ENCODE results near the gene SV2A.

The SV2A gene

DNA sequence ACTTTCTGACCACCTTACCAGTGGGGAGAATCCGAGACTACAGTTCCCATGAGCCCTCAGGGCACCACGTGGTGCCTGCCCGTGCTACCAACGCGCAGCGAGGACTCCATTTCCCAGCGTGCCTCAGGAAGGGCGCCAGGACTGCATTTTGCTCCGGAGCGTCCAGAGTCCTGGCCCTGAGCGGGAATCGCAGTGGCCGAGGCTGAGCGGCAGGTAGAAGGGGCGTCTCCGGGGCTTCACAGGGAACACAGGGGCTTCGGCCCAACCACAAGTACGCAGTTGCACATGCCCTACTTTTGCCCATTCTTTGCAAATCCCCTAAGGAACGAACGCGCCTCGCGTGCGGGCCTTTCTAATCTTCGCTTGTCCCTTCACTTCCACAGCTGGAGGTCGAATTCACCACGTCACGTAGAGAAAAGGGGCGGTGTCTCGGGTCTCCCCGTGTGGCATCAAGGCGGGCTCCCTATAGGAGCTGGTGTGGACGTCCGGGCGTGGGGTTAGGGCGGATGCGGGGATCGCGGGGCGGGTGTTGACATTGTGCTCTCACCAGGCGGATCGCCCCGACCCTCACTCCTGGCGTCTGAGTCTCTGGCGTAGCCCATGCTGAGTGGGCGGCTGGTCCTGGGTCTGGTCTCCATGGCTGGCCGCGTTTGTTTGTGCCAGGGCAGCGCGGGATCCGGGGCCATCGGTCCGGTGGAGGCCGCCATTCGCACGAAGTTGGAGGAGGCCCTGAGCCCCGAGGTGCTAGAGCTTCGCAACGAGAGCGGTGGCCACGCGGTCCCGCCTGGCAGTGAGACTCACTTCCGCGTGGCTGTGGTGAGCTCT, 18.0 kb downstream of the SV2A start, which contains the start of gene BOLA1 (continued):
- TF ChIP-seq, protein P1, sequence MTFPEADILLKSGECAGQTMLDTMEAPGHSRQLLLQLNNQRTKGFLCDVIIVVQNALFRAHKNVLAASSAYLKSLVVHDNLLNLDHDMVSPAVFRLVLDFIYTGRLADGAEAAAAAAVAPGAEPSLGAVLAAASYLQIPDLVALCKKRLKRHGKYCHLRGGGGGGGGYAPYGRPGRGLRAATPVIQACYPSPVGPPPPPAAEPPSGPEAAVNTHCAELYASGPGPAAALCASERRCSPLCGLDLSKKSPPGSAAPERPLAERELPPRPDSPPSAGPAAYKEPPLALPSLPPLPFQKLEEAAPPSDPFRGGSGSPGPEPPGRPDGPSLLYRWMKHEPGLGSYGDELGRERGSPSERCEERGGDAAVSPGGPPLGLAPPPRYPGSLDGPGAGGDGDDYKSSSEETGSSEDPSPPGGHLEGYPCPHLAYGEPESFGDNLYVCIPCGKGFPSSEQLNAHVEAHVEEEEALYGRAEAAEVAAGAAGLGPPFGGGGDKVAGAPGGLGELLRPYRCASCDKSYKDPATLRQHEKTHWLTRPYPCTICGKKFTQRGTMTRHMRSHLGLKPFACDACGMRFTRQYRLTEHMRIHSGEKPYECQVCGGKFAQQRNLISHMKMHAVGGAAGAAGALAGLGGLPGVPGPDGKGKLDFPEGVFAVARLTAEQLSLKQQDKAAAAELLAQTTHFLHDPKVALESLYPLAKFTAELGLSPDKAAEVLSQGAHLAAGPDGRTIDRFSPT (tag by site-specific recombination; IDR thresholded peaks at IDR 0.05): no peak
- TF ChIP-seq ZBTB8A (tag by site-specific recombination; IDR thresholded peaks at IDR 0.05) (peak; percentile 71), ZFP3 (tag by site-specific recombination; IDR thresholded peaks at IDR 0.05; ENCODE audit: low read depth) (no peak), KLF9 (tag by site-specific recombination; IDR thresholded peaks at IDR 0.05; ENCODE audit: low read depth) (peak; percentile 64), ZBTB1 (tag by site-specific recombination; IDR thresholded peaks at IDR 0.05) (no peak), ZNF354C (tag by site-specific recombination; IDR thresholded peaks at IDR 0.05; ENCODE audit: borderline replicate concordance, low read depth) (no peak), ZNF146 (tag by site-specific recombination; IDR thresholded peaks at IDR 0.05) (no peak), ZBTB21 (tag by site-specific recombination; IDR thresholded peaks at IDR 0.05) (peak; percentile 78), SCRT2 (tag by site-specific recombination; IDR thresholded peaks at IDR 0.05) (peak; percentile 38; the same call in 1 of the 2 replicates), ZXDB (tag by site-specific recombination; IDR thresholded peaks at IDR 0.05) (peak; percentile 98), RBAK (tag by site-specific recombination; IDR thresholded peaks at IDR 0.05) (no peak), ZNF600 (tag by site-specific recombination; IDR thresholded peaks at IDR 0.05) (peak; percentile 98), ZNF558 (tag by site-specific recombination; IDR thresholded peaks at IDR 0.05) (no peak), ZNF433 (tag by site-specific recombination; IDR thresholded peaks at IDR 0.05; ENCODE audit: low read depth) (no peak), ZNF610 (tag by site-specific recombination; IDR thresholded peaks at IDR 0.05; ENCODE audit: borderline replicate concordance) (peak; percentile 95), ZNF621 (tag by site-specific recombination; IDR thresholded peaks at IDR 0.05) (no peak), ZFP37 (tag by site-specific recombination; IDR thresholded peaks at IDR 0.05) (no peak), SP2 (tag by site-specific recombination; IDR thresholded peaks at IDR 0.05) (peak; percentile 64), ZNF223 (tag by site-specific recombination; IDR thresholded peaks at IDR 0.05) (peak; percentile 93), ZNF404 (tag by site-specific recombination; IDR thresholded peaks at IDR 0.05) (no peak), ZNF174 (tag by site-specific recombination; IDR thresholded peaks at IDR 0.05) (no peak)
- TF ChIP-seq, protein P2, sequence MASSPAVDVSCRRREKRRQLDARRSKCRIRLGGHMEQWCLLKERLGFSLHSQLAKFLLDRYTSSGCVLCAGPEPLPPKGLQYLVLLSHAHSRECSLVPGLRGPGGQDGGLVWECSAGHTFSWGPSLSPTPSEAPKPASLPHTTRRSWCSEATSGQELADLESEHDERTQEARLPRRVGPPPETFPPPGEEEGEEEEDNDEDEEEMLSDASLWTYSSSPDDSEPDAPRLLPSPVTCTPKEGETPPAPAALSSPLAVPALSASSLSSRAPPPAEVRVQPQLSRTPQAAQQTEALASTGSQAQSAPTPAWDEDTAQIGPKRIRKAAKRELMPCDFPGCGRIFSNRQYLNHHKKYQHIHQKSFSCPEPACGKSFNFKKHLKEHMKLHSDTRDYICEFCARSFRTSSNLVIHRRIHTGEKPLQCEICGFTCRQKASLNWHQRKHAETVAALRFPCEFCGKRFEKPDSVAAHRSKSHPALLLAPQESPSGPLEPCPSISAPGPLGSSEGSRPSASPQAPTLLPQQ (tag by site-specific recombination; IDR thresholded peaks at IDR 0.05): 0 out of 2 replicates have a peak, but pooled peaks have one; percentile 47
- TF ChIP-seq, protein P3, sequence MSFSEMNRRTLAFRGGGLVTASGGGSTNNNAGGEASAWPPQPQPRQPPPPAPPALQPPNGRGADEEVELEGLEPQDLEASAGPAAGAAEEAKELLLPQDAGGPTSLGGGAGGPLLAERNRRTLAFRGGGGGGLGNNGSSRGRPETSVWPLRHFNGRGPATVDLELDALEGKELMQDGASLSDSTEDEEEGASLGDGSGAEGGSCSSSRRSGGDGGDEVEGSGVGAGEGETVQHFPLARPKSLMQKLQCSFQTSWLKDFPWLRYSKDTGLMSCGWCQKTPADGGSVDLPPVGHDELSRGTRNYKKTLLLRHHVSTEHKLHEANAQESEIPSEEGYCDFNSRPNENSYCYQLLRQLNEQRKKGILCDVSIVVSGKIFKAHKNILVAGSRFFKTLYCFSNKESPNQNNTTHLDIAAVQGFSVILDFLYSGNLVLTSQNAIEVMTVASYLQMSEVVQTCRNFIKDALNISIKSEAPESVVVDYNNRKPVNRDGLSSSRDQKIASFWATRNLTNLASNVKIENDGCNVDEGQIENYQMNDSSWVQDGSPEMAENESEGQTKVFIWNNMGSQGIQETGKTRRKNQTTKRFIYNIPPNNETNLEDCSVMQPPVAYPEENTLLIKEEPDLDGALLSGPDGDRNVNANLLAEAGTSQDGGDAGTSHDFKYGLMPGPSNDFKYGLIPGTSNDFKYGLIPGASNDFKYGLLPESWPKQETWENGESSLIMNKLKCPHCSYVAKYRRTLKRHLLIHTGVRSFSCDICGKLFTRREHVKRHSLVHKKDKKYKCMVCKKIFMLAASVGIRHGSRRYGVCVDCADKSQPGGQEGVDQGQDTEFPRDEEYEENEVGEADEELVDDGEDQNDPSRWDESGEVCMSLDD (tag by site-specific recombination; IDR thresholded peaks at IDR 0.05): no peak
- TF ChIP-seq, protein P4, sequence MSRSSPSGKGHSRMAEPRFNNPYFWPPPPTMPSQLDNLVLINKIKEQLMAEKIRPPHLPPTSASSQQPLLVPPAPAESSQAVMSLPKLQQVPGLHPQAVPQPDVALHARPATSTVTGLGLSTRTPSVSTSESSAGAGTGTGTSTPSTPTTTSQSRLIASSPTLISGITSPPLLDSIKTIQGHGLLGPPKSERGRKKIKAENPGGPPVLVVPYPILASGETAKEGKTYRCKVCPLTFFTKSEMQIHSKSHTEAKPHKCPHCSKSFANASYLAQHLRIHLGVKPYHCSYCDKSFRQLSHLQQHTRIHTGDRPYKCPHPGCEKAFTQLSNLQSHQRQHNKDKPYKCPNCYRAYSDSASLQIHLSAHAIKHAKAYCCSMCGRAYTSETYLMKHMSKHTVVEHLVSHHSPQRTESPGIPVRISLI (tag by site-specific recombination; IDR thresholded peaks at IDR 0.05): no peak
- TF ChIP-seq, protein P5, sequence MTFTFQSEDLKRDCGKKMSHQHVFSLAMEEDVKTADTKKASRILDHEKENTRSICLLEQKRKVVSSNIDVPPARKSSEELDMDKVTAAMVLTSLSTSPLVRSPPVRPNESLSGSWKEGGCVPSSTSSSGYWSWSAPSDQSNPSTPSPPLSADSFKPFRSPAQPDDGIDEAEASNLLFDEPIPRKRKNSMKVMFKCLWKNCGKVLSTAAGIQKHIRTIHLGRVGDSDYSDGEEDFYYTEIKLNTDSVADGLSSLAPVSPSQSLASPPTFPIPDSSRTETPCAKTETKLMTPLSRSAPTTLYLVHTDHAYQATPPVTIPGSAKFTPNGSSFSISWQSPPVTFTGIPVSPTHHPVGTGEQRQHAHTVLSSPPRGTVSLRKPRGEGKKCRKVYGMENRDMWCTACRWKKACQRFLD (tag by site-specific recombination; IDR thresholded peaks at IDR 0.05): no peak
- TF ChIP-seq, protein P6, sequence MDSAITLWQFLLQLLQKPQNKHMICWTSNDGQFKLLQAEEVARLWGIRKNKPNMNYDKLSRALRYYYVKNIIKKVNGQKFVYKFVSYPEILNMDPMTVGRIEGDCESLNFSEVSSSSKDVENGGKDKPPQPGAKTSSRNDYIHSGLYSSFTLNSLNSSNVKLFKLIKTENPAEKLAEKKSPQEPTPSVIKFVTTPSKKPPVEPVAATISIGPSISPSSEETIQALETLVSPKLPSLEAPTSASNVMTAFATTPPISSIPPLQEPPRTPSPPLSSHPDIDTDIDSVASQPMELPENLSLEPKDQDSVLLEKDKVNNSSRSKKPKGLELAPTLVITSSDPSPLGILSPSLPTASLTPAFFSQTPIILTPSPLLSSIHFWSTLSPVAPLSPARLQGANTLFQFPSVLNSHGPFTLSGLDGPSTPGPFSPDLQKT (IDR thresholded peaks at IDR 0.05; ENCODE audit: borderline replicate concordance, low read depth, low read length): no peak
- TF ChIP-seq, protein P7, sequence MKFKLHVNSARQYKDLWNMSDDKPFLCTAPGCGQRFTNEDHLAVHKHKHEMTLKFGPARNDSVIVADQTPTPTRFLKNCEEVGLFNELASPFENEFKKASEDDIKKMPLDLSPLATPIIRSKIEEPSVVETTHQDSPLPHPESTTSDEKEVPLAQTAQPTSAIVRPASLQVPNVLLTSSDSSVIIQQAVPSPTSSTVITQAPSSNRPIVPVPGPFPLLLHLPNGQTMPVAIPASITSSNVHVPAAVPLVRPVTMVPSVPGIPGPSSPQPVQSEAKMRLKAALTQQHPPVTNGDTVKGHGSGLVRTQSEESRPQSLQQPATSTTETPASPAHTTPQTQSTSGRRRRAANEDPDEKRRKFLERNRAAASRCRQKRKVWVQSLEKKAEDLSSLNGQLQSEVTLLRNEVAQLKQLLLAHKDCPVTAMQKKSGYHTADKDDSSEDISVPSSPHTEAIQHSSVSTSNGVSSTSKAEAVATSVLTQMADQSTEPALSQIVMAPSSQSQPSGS (tag by site-specific recombination; IDR thresholded peaks at IDR 0.05; ENCODE audit: low read depth): no peak
